Fibroblast of villous mesenchyme (primary cell): ENCODE data around the gene RNF149. TPM values are rescaled to one million over a fixed set of nuclear protein-coding genes. Genes with fewer than 3 reads are reported as not detected.

Source experiments
- DNase-seq: peaks from one replicate; pipeline ENCODE4 v3.0.0-alpha.2; 2010; ENCODE audit warnings: low read depth
- H3K4me3 ChIP-seq: 2 replicates; pipeline ENCODE4 v1.5.1; 2011; ENCODE audit warnings: low read depth, mild to moderate bottlenecking, low read length
- CTCF ChIP-seq: IDR thresholded peaks from 2 replicates; pipeline ENCODE4 v1.5.1; 2012; ENCODE audit warnings: low read depth, mild to moderate bottlenecking, low read length; ENCODE audit not compliant: insufficient read depth
- total RNA-seq: library from RNA; depleted of rRNA; stranded (reverse); fragments of >200 nt; gene quantifications from 2 replicates; pipeline ENCODE4 v1.2.3, GENCODE V29; 2012

Gene RNF149
- total RNA-seq, 1 donor, result 53.5 TPM

DNA sequence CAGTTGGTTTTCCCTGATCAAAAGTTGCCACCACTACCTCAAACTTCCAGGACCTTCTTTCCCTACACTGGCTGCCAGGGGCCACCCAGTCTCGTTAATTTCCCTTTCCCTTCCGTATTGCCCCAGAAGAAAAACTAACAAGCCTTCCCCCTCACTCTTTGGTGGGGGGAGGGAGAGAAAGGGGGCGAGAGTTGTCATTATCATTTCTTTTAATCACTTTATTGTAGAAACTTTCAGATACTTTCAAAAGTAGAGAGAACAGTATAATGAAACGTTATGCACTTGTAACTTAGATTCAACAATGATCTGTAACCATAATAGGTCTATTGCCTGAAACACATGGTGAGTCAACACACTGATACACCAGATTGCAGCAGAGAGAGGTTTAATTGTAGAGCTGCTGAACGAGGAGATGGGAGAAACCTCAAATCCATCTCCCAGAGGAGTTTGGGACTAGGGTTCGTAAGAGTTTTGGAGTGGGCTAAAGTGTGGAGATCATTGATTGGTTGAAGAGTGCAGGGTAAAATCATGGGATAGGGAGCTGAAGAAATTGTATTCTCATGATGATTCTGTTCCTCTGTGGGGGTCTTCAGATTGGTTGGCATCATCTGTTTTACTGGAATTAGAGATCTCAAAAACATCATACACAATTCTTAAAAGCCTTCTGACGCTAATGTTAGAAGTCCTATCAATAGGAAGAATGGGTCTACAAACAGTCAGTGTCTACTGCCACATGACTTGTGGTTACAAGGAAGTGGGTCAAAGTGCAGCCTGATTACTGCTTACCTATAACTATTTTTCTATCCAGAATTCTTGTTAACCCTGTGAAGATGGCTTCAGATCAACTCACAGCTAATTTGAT is 2.6 kb upstream of the RNF149 start:
- DNase-seq, result no peak
- no peak for TF ChIP-seq CTCF

GRCh38 chr2:101310090-101310833 is 1.8 kb upstream of the RNF149 start:
- no peak for DNase-seq
- TF ChIP-seq CTCF, result no peak
- no peak overlapping the region for H3K4me3 ChIP-seq

More for the DNA sequence above, 2.6 kb upstream of the RNF149 start:
- H3K4me3 ChIP-seq, result no peak overlapping the region

DNA sequence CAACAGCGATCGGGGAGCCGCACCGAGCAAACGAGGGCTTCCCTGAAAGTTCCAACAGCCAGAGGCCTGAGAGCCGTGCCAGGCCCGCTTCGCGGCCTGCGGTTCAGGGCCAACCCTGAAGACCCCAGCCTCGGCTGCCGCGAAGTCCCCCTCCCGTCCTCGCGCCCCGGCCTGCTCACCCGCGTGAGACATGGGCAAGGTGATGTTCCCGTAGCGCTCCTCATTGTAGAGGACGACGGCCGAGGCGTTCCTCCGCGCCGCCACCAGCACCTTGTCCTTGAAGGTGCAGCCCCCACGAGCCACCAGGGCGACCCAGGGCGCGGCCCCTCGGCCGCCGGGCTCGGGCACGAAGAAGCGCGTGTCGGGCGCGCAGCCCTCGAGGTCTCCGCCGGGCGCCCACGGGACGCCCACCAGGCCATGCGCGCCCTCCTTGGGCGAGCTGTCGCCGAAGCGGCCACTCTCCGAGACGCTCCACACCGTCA is 510 bp downstream of the RNF149 start:
- peak overlapping the region; percentile 85 for H3K4me3 ChIP-seq
- no peak for DNase-seq
- TF ChIP-seq CTCF, result no peak

GRCh38 chr2:101307503-101307902 is 998 bp downstream of the RNF149 start:
- H3K4me3 ChIP-seq, result peak overlapping the region; percentile 85
- peak; percentile 26 for DNase-seq
- TF ChIP-seq CTCF, result no peak

DNA sequence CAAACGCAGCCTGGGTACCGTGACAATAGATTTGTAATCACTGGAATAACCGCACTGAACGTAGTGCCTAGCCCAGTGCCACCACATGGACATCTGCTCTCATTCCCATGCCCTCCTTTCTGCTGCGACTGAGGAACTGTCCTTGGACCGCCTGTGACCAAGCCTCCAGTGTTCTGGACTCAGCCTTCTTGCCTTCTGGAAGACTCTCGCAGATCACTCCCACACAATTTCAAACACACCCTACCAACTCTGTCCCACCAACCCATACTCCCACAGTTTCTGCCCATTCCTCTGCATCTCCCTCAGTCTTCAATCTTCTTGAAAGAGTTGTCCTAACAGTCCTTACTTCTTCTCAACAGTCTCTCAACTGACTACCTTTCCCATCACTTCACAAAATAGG is 2.1 kb downstream of the RNF149 start:
- DNase-seq, result no peak

More for the DNA sequence above, 2.1 kb downstream of the RNF149 start:
- H3K4me3 ChIP-seq, result peak overlapping the region; percentile 85
- no peak for TF ChIP-seq CTCF
